Measurements from ENCODE around the gene GOLGA2. TPM values are rescaled to one million over a fixed set of nuclear protein-coding genes. Genes with fewer than 3 reads are reported as not detected.

The GOLGA2 gene, protein sequence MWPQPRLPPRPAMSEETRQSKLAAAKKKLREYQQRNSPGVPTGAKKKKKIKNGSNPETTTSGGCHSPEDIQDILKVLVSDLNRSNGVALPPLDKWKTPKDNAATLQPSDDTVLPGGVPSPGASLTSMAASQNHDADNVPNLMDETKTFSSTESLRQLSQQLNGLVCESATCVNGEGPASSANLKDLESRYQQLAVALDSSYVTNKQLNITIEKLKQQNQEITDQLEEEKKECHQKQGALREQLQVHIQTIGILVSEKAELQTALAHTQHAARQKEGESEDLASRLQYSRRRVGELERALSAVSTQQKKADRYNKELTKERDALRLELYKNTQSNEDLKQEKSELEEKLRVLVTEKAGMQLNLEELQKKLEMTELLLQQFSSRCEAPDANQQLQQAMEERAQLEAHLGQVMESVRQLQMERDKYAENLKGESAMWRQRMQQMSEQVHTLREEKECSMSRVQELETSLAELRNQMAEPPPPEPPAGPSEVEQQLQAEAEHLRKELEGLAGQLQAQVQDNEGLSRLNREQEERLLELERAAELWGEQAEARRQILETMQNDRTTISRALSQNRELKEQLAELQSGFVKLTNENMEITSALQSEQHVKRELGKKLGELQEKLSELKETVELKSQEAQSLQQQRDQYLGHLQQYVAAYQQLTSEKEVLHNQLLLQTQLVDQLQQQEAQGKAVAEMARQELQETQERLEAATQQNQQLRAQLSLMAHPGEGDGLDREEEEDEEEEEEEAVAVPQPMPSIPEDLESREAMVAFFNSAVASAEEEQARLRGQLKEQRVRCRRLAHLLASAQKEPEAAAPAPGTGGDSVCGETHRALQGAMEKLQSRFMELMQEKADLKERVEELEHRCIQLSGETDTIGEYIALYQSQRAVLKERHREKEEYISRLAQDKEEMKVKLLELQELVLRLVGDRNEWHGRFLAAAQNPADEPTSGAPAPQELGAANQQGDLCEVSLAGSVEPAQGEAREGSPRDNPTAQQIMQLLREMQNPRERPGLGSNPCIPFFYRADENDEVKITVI
- total RNA-seq: 56.9 and 64.1 TPM in 2 replicates
- long read RNA-seq, full-length matches to known transcripts: 1 of 14 reads
- long read RNA-seq, partial matches to known transcripts: 5 of 14 reads
- long read RNA-seq, other reads (novel, unspliced or antisense): 8 of 14 reads

GRCh38 chr9:128275198-128276007 lies at the start of gene GOLGA2:
TSS of gene GOLGA2 (minus strand) at chr9:128276007. CDS start at chr9:128275976, 31 bp downstream.
- DNase-seq (ENCODE audit: low read depth, low spot score): peak; percentile 16
- H3K9me3 Mint-ChIP-seq: no peaks in the 10 kb centered on the region
- no peaks in the 10 kb centered on the region for H3K27me3 Mint-ChIP-seq (ENCODE audit: low read depth)
- peak within 1 kb of the TSS; percentile 99 for H3K4me3 Mint-ChIP-seq
- H3K27ac Mint-ChIP-seq (ENCODE audit: unreplicated experiment): peak within 1 kb of the TSS; percentile 94
- TF ChIP-seq, protein P1, sequence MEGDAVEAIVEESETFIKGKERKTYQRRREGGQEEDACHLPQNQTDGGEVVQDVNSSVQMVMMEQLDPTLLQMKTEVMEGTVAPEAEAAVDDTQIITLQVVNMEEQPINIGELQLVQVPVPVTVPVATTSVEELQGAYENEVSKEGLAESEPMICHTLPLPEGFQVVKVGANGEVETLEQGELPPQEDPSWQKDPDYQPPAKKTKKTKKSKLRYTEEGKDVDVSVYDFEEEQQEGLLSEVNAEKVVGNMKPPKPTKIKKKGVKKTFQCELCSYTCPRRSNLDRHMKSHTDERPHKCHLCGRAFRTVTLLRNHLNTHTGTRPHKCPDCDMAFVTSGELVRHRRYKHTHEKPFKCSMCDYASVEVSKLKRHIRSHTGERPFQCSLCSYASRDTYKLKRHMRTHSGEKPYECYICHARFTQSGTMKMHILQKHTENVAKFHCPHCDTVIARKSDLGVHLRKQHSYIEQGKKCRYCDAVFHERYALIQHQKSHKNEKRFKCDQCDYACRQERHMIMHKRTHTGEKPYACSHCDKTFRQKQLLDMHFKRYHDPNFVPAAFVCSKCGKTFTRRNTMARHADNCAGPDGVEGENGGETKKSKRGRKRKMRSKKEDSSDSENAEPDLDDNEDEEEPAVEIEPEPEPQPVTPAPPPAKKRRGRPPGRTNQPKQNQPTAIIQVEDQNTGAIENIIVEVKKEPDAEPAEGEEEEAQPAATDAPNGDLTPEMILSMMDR (conservative IDR thresholded peaks at IDR 0.05): no peak
- H3K4me1 Mint-ChIP-seq: peaks cover 24% of the 10 kb centered on the region
- no peaks in the 10 kb centered on the region for H3K36me3 Mint-ChIP-seq (ENCODE audit: low read depth)

DNA sequence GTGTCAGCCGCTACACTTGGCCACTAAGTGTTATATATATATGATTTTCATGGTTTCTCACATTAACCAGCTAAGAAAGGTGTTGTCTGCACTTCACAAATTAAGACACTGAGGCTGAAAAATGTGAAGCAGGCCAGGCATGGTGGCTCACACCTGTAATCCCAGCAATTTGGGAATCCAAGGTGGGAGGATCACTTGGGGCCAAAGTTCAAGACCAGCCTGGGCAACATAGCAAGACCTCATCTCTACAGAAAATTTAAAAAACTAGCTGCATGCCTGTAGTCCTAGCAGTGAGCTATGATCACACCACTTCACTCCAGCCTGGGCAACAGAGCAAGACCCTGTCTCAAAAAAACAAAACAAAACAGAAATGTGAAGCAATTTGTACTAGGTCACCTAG lies 48.6 kb upstream of the GOLGA2 start:
- TF ChIP-seq, protein P1 (conservative IDR thresholded peaks at IDR 0.05): no peak
- peak overlapping the region; percentile 98 for H3K4me3 Mint-ChIP-seq
- peak overlapping the region; percentile 78 for H3K27ac Mint-ChIP-seq (ENCODE audit: unreplicated experiment)
- peaks cover 26% of the 10 kb centered on the region for H3K4me1 Mint-ChIP-seq
- H3K27me3 Mint-ChIP-seq (ENCODE audit: low read depth): peaks cover 2% of the 10 kb centered on the region
- peaks cover 2% of the 10 kb centered on the region for H3K36me3 Mint-ChIP-seq (ENCODE audit: low read depth)
- no peak for DNase-seq (ENCODE audit: low read depth, low spot score)
- H3K9me3 Mint-ChIP-seq: no peaks in the 10 kb centered on the region

DNA sequence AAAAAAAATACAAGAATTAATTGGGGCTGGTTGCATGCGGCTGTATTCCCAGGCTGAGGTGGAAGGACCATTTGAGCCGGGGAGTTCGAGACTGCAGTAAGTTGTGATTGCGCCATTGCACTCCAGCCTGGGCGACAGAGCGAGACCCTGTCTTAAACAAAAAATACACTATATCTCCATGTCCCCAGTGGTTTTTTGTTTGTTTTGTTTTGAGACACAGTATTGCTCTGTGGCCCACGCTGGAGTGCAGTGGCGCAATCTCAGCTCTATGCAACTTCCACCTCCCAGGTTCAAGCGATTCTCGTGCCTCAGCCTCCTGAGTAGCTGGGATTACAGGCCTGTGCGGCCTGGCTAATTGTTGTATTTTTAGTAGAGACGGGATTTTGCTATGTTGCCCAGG lies 48.0 kb upstream of the GOLGA2 start:
- peak overlapping the region; percentile 98 for H3K4me3 Mint-ChIP-seq
- no peak overlapping the region for H3K27ac Mint-ChIP-seq (ENCODE audit: unreplicated experiment)
- H3K27me3 Mint-ChIP-seq (ENCODE audit: low read depth): peaks cover 2% of the 10 kb centered on the region
- H3K9me3 Mint-ChIP-seq: no peaks in the 10 kb centered on the region
- peaks cover 2% of the 10 kb centered on the region for H3K36me3 Mint-ChIP-seq (ENCODE audit: low read depth)
- TF ChIP-seq, protein P1 (conservative IDR thresholded peaks at IDR 0.05): no peak
- H3K4me1 Mint-ChIP-seq: peaks cover 26% of the 10 kb centered on the region
- DNase-seq (ENCODE audit: low read depth, low spot score): no peak

GRCh38 chr9:128323212-128323730 lies 47.5 kb upstream of the GOLGA2 start:
- DNase-seq (ENCODE audit: low read depth, low spot score): no peak
- Mint-ChIP-seq H3K27me3 (ENCODE audit: low read depth) (peaks cover 2% of the 10 kb centered on the region), H3K27ac (ENCODE audit: unreplicated experiment) (peak overlapping the region; percentile 62), H3K9me3 (no peaks in the 10 kb centered on the region), H3K4me1 (peaks cover 26% of the 10 kb centered on the region), H3K36me3 (ENCODE audit: low read depth) (peaks cover 2% of the 10 kb centered on the region), H3K4me3 (peak overlapping the region; percentile 98)
- TF ChIP-seq, protein P1 (conservative IDR thresholded peaks at IDR 0.05): no peak
